Thyroid gland (tissue), 4 donors: ENCODE results near the gene PLET1. TPM values are rescaled to one million over a fixed set of nuclear protein-coding genes. Genes with fewer than 3 reads are reported as not detected.

Experiments used
- DNase-seq, 2 donors: peaks; one replicate each; pipeline ENCODE4 v3.0.0-alpha.2; 2019
- H3K27ac ChIP-seq, 3 donors: fragments of 200-600 bp; sonication (generic); 1 replicate in 2 of 3; 2 replicates in 1 of 3; pipeline ENCODE4 v1.5.1; 2016 to 2019; ENCODE audit warnings: mild to moderate bottlenecking in 1 of 3, moderate library complexity in 1 of 3
- H3K27me3 ChIP-seq: fragments of 200-600 bp; sonication (generic); one replicate; pipeline ENCODE4 v1.5.1; 2019
- H3K36me3 ChIP-seq, 2 donors: fragments of 200-600 bp; sonication (generic); one replicate each; pipeline ENCODE4 v1.5.1; 2016 to 2019
- H3K4me1 ChIP-seq, 2 donors: fragments of 200-600 bp; sonication (generic); one replicate each; pipeline ENCODE4 v1.5.1; 2017 to 2019
- H3K4me3 ChIP-seq, 3 donors: fragments of 200-600 bp; sonication (generic); replicated peaks in 1 of 3; 1 replicate in 2 of 3; 2 replicates in 1 of 3; pipeline ENCODE4 v1.5.1; 2016; ENCODE audit warnings: mild to moderate bottlenecking in 1 of 3
- H3K9me3 ChIP-seq: fragments of 200-600 bp; sonication (generic); one replicate; pipeline ENCODE4 v1.5.1; 2017
- CTCF ChIP-seq, 6 experiments: fragments of 200-600 bp in 3 of 6; fragments of 450-650 bp in 3 of 6; sonication (generic) in 3 of 6; IDR thresholded peaks; one replicate each; pipeline ENCODE4 v1.5.1; 2016 to 2019; ENCODE audit warnings: antibody characterized with exemption in 6 of 6, mild to moderate bottlenecking in 2 of 6, inconsistent platforms in 1 of 6, moderate library complexity in 1 of 6
- POLR2A ChIP-seq, 2 donors: fragments of 450-650 bp; IDR thresholded peaks; one replicate each; pipeline ENCODE4 v1.6.1; 2017; ENCODE audit warnings: antibody characterized with exemption in 2 of 2, mild to moderate bottlenecking in 2 of 2, moderate library complexity in 1 of 2
- WGBS, 2 donors: methylation state at CpG; one replicate each; pipeline ENCODE4 v1.1.5; 2017; 5-methylcytosine and 5-hydroxymethylcytosine counted together
- intact Hi-C: fragments of 100-400 bp; cut with DNase I; formaldehyde crosslinking; loops from one replicate; pipeline ENCODE4 v1.15.1; 2023
- total RNA-seq, 4 donors: library from RNA; depleted of rRNA; stranded (reverse); fragments of >200 nt; gene quantifications; one replicate each; pipeline ENCODE4 v1.2.3, GENCODE V29; 2016

PLET1 gene
- total RNA-seq, 4 donors from 2014 or later: not detected

- TF ChIP-seq POLR2A (IDR thresholded peaks at IDR 0.05): no peak
- TF ChIP-seq CTCF (IDR thresholded peaks at IDR 0.05): no peak
- intact Hi-C loops: no loop called here
- WGBS, 2 donors: 93 to 100% methylated on average over 1 of the region's 1 CpG
Observed at GRCh38 chr11:112304914-112305313, 44.3 kb upstream of the PLET1 start.

GRCh38 chr11:112303616-112304015 lies 43.0 kb upstream of the PLET1 start:
- WGBS, 2 donors: 97 to 100% methylated on average over 1 of the region's 1 CpG
- Histone ChIP-seq H3K27me3 (no peaks in the 10 kb centered on the region), H3K4me3 (no peak overlapping the region), H3K9me3 (no peaks in the 10 kb centered on the region), H3K4me1 (peaks cover 12% of the 10 kb centered on the region in 2 donors), H3K27ac (no peak overlapping the region), H3K36me3 (no peaks in the 10 kb centered on the region)
- intact Hi-C loops: no loop called here
- TF ChIP-seq CTCF (IDR thresholded peaks at IDR 0.05) (no peak), POLR2A (IDR thresholded peaks at IDR 0.05) (no peak)
- no peak for DNase-seq

More at GRCh38 chr11:112304914-112305313, 44.3 kb upstream of the PLET1 start:
- Histone ChIP-seq H3K36me3 (no peaks in the 10 kb centered on the region), H3K9me3 (no peaks in the 10 kb centered on the region), H3K4me1 (peaks cover 12% of the 10 kb centered on the region in 2 donors), H3K4me3 (no peak overlapping the region), H3K27me3 (no peaks in the 10 kb centered on the region), H3K27ac (no peak overlapping the region)
- DNase-seq: no peak

- no peak for DNase-seq
- TF ChIP-seq POLR2A (IDR thresholded peaks at IDR 0.05) (no peak), CTCF (IDR thresholded peaks at IDR 0.05) (no peak)
- 66 to 67% methylated on average over 5 of the region's 5 CpGs for WGBS, 2 donors
- peaks cover 12% of the 10 kb centered on the region in 2 donors for H3K4me1 ChIP-seq
- no peaks in the 10 kb centered on the region for H3K27me3 ChIP-seq
- no peak overlapping the region for H3K4me3 ChIP-seq
- intact Hi-C loops: no loop called here
- no peaks in the 10 kb centered on the region for H3K9me3 ChIP-seq
- H3K36me3 ChIP-seq: no peaks in the 10 kb centered on the region
- peak overlapping the region; percentile 7 to 34 (median 8) for H3K27ac ChIP-seq
Observed at GRCh38 chr11:112302226-112302868, 41.7 kb upstream of the PLET1 start.

- H3K27ac ChIP-seq: no peak overlapping the region
- no peak for DNase-seq
- TF ChIP-seq CTCF (IDR thresholded peaks at IDR 0.05) (no peak), POLR2A (IDR thresholded peaks at IDR 0.05) (no peak)
- intact Hi-C loops: no loop called here
- no peaks in the 10 kb centered on the region for H3K9me3 ChIP-seq
- H3K27me3 ChIP-seq: no peaks in the 10 kb centered on the region
- H3K4me1 ChIP-seq: peaks cover 12% of the 10 kb centered on the region in 2 donors
- WGBS, 2 donors: 76 to 80% methylated on average over 17 of the region's 17 CpGs
- no peaks in the 10 kb centered on the region for H3K36me3 ChIP-seq
- no peak overlapping the region for H3K4me3 ChIP-seq
Observed at GRCh38 chr11:112300094-112300786, 39.6 kb upstream of the PLET1 start.

GRCh38 chr11:112298535-112298934 lies 37.9 kb upstream of the PLET1 start:
- Histone ChIP-seq H3K4me1 (peaks cover 12 to 14% of the 10 kb centered on the region in 2 donors), H3K27me3 (no peaks in the 10 kb centered on the region), H3K36me3 (no peaks in the 10 kb centered on the region), H3K9me3 (no peaks in the 10 kb centered on the region), H3K4me3 (no peak overlapping the region), H3K27ac (no peak overlapping the region)
- TF ChIP-seq CTCF (IDR thresholded peaks at IDR 0.05) (no peak), POLR2A (IDR thresholded peaks at IDR 0.05) (no peak)
- intact Hi-C loops: no loop called here
- 72 to 77% methylated on average over 7 to 9 of the region's 9 CpGs for WGBS, 2 donors
- peak in 1 of 2 donors; percentile 30 for DNase-seq
